H1 (cell line): ENCODE results near the gene PRDM2. TPM values are rescaled to one million over a fixed set of nuclear protein-coding genes. Genes with fewer than 3 reads are reported as not detected.

ENCODE experiments used
- CTCF ChIA-PET: fragments of 300-600 bp; sonication (Branson Sonifier 250); formaldehyde crosslinking; loops from one replicate; lab custom pipeline; 2021; ENCODE audit not compliant: partially characterized antibody; lab: Charles Lee
- POLR2A ChIA-PET: fragments of 300-600 bp; sonication (Branson Sonifier 250); formaldehyde crosslinking; loops from one replicate; lab custom pipeline; 2021; ENCODE audit warnings: inconsistent platforms; ENCODE audit not compliant: partially characterized antibody; lab: Charles Lee
- DNase-seq, 2 experiments: peaks; one replicate each; pipeline versions ENCODE4 v3.0.0 to v3.0.0-alpha.2; 2010 to 2022; ENCODE audit warnings: low spot score in 2 of 2, low read depth in 1 of 2, mixed read lengths in 1 of 2
- FAIRE-seq: peaks from 2 replicates; lab custom pipeline; 2011; peaks lifted over from hg19 to GRCh38; lab: Jason Lieb, UNC
- H2AFZ ChIP-seq: 2 replicates; pipeline ENCODE4 v1.8.1; 2012; ENCODE audit warnings: low read length, inconsistent platforms
- H2AK5ac ChIP-seq: 2 replicates; pipeline ENCODE4 v1.6.1; 2013; ENCODE audit warnings: low read depth, low read length
- H2BK120ac ChIP-seq: replicated peaks from 2 replicates; pipeline ENCODE3; 2013; ENCODE audit warnings: low read depth, low read length, inconsistent platforms
- H2BK12ac ChIP-seq: 2 replicates; pipeline ENCODE4 v1.6.1; 2013; ENCODE audit warnings: low read depth, low read length
- H2BK15ac ChIP-seq: 2 replicates; pipeline ENCODE4 v1.6.1; 2013; ENCODE audit warnings: low read length
- H2BK20ac ChIP-seq: 2 replicates; pipeline ENCODE4 v1.6.1; 2013; ENCODE audit warnings: low read length
- H2BK5ac ChIP-seq: 2 replicates; pipeline ENCODE4 v1.6.1; 2013; ENCODE audit warnings: low read depth, low read length
- H3K14ac ChIP-seq: 2 replicates; pipeline ENCODE4 v1.6.1; 2013; ENCODE audit warnings: inconsistent platforms; ENCODE audit not compliant: insufficient read length
- H3K18ac ChIP-seq: 2 replicates; pipeline ENCODE4 v1.6.1; 2013; ENCODE audit warnings: low read length; ENCODE audit errors: extremely low read depth
- H3K23ac ChIP-seq: 2 replicates; pipeline ENCODE4 v1.6.1; 2013; ENCODE audit warnings: inconsistent platforms; ENCODE audit not compliant: insufficient read length
- H3K23me2 ChIP-seq: 2 replicates; pipeline ENCODE4 v1.6.1; 2013; ENCODE audit warnings: low read depth, low read length
- H3K27ac ChIP-seq: 2 replicates; pipeline ENCODE4 v1.6.1; 2011; ENCODE audit warnings: low read depth, low read length, inconsistent platforms
- H3K27me3 ChIP-seq, 4 experiments: replicated peaks in 1 of 4; 1 replicate in 1 of 4; 2 replicates in 3 of 4; pipeline versions ENCODE4 v1.6.1 to v1.8.1; 2011 to 2013; ENCODE audit warnings: low read length in 3 of 4, mild to moderate bottlenecking in 3 of 4, inconsistent platforms in 2 of 4, mixed read lengths in 2 of 4, moderate library complexity in 1 of 4; ENCODE audit not compliant: control insufficient read depth in 3 of 4, insufficient read depth in 3 of 4; ENCODE audit errors: extremely low read depth in 1 of 4
- H3K36me3 ChIP-seq, 4 experiments: 2 replicates each; pipeline versions ENCODE4 v1.6.1 to v1.8.1; 2011 to 2013; ENCODE audit warnings: mild to moderate bottlenecking in 4 of 4, low read length in 3 of 4, moderate library complexity in 2 of 4, control low read depth in 1 of 4, inconsistent platforms in 1 of 4; ENCODE audit not compliant: insufficient read depth in 4 of 4, control insufficient read depth in 2 of 4
- H3K4ac ChIP-seq: replicated peaks from 2 replicates; pipeline ENCODE3; 2013; ENCODE audit warnings: low read length, low read depth, mixed read lengths, inconsistent platforms; ENCODE audit not compliant: insufficient read length
- H3K4me1 ChIP-seq, 4 experiments: replicated peaks in 1 of 4; 1 replicate in 1 of 4; 2 replicates in 3 of 4; pipeline versions ENCODE4 v1.6.1 to v1.8.1; 2011 to 2013; ENCODE audit warnings: low read length in 3 of 4, inconsistent platforms in 2 of 4, mixed read lengths in 1 of 4; ENCODE audit not compliant: insufficient read depth in 4 of 4, control insufficient read depth in 3 of 4
- H3K4me2 ChIP-seq, 2 experiments: 2 replicates each; pipeline versions ENCODE4 v1.6.1 to v1.8.1; 2011 to 2013; ENCODE audit warnings: low read depth in 2 of 2, low read length in 2 of 2, control low read depth in 1 of 2, inconsistent platforms in 1 of 2, mild to moderate bottlenecking in 1 of 2; ENCODE audit not compliant: insufficient read depth in 1 of 2
- H3K4me3 ChIP-seq, 4 experiments: fragments of 200-600, 300-600 bp in 1 of 4; sonication (generic), shearing (Covaris generic), sonication (Bioruptor Twin) in 1 of 4; 2 replicates each; pipeline versions ENCODE4 v1.5.1 to v1.8.1; 2011 to 2016; ENCODE audit warnings: low read length in 4 of 4, low read depth in 3 of 4, control low read depth in 2 of 4, inconsistent platforms in 2 of 4, mild to moderate bottlenecking in 2 of 4, mixed read lengths in 1 of 4, moderate library complexity in 1 of 4; ENCODE audit not compliant: insufficient read depth in 2 of 4; ENCODE audit errors: extremely low read depth in 1 of 4
- H3K56ac ChIP-seq: replicated peaks from 2 replicates; pipeline ENCODE3; 2013; ENCODE audit warnings: low read depth, mild to moderate bottlenecking, mixed read lengths, low read length, inconsistent platforms; ENCODE audit not compliant: insufficient read length
- H3K79me1 ChIP-seq: 2 replicates; pipeline ENCODE4 v1.6.1; 2013; ENCODE audit warnings: low read depth, low read length, control low read depth
- H3K79me2 ChIP-seq, 2 experiments: 2 replicates each; pipeline versions ENCODE4 v1.6.1 to v1.8.1; 2012 to 2013; ENCODE audit warnings: low read length in 2 of 2, mild to moderate bottlenecking in 2 of 2, inconsistent platforms in 1 of 2; ENCODE audit not compliant: insufficient read depth in 2 of 2, control insufficient read depth in 1 of 2
- H3K9ac ChIP-seq, 4 experiments: replicated peaks in 1 of 4; 1 replicate in 1 of 4; 2 replicates in 3 of 4; pipeline versions ENCODE4 v1.6.1 to v1.8.1; 2011 to 2013; ENCODE audit warnings: low read depth in 3 of 4, low read length in 3 of 4, control low read depth in 2 of 4, mild to moderate bottlenecking in 2 of 4, moderate library complexity in 2 of 4, inconsistent platforms in 1 of 4; ENCODE audit errors: extremely low read depth in 1 of 4
- H3K9me3 ChIP-seq, 2 experiments: 2 replicates each; pipeline versions ENCODE4 v1.6.1 to v1.8.1; 2012 to 2013; ENCODE audit warnings: mild to moderate bottlenecking in 2 of 2, moderate library complexity in 2 of 2, control low read depth in 1 of 2, inconsistent platforms in 1 of 2, low read depth in 1 of 2, low read length in 1 of 2, mixed read lengths in 1 of 2; ENCODE audit not compliant: insufficient read depth in 2 of 2
- H4K20me1 ChIP-seq, 2 experiments: replicated peaks in 1 of 2; 2 replicates each; pipeline versions ENCODE3 to v1.8.1; 2011 to 2013; ENCODE audit warnings: inconsistent platforms in 2 of 2, low read length in 2 of 2, mild to moderate bottlenecking in 1 of 2; ENCODE audit not compliant: insufficient read depth in 2 of 2, control insufficient read depth in 1 of 2
- H4K5ac ChIP-seq: 2 replicates; pipeline ENCODE4 v1.6.1; 2013; ENCODE audit warnings: low read length, low read depth, mixed read lengths, inconsistent platforms; ENCODE audit not compliant: insufficient read length
- H4K8ac ChIP-seq: 2 replicates; pipeline ENCODE4 v1.8.0; 2013; ENCODE audit warnings: mild to moderate bottlenecking, moderate library complexity, low read length, inconsistent platforms; ENCODE audit not compliant: insufficient read depth; ENCODE audit errors: extremely low read depth
- H4K91ac ChIP-seq: replicated peaks from 2 replicates; pipeline ENCODE3; 2013; ENCODE audit warnings: low read length, mixed read lengths, inconsistent platforms; ENCODE audit not compliant: insufficient read length
- KDM4A ChIP-seq: IDR thresholded peaks from one replicate; pipeline ENCODE4 v1.7.1; 2012; ENCODE audit warnings: low read depth, mild to moderate bottlenecking, moderate library complexity, low read length, inconsistent platforms; ENCODE audit not compliant: severe bottlenecking
- NANOG ChIP-seq: IDR thresholded peaks from 2 replicates; pipeline ENCODE4 v1.6.1; 2011; ENCODE audit warnings: low read length, low read depth, mild to moderate bottlenecking, inconsistent platforms; ENCODE audit not compliant: insufficient read depth, poor library complexity, severe bottlenecking
- RAD21 ChIP-seq, 2 experiments: IDR thresholded peaks in 1 of 2; conservative IDR thresholded peaks in 1 of 2; 2 replicates each; pipeline ENCODE4 v1.6.1; 2011; ENCODE audit warnings: low read depth in 2 of 2, low read length in 2 of 2, improper control_type of control experiment in 1 of 2, inconsistent platforms in 1 of 2, mild to moderate bottlenecking in 1 of 2, moderate library complexity in 1 of 2
- SP2 ChIP-seq: IDR thresholded peaks from 2 replicates; pipeline ENCODE4 v1.6.1; 2012; ENCODE audit warnings: mild to moderate bottlenecking, low read length, inconsistent platforms
- WGBS, 2 experiments: shearing (Covaris generic) in 1 of 2; methylation state at CpG; one replicate each; pipeline versions ENCODE4 v1.1.6 to v1.1.7; 2013 to 2015; ENCODE audit warnings: low lambda C conversion rate in 2 of 2, mixed read lengths in 2 of 2, inconsistent platforms in 1 of 2, low coverage in 1 of 2, missing lambda C conversion rate in 1 of 2; ENCODE audit not compliant: insufficient replicate concordance in 2 of 2, insufficient coverage in 1 of 2, insufficient read length in 1 of 2; ENCODE audit errors: extremely low coverage in 1 of 2, missing lambda C conversion rate in 1 of 2; 5-methylcytosine and 5-hydroxymethylcytosine counted together
- polyA plus RNA-seq, 7 experiments: library from polyadenylated mRNA; depleted of rRNA in 3 of 7; stranded (reverse) in 5 of 7; unstranded in 2 of 7; fragments of >200 nt in 5 of 7; fragments of 200-250 nt in 2 of 7; gene quantifications; 1 replicate in 5 of 7; 2 replicates in 1 of 7; 4 replicates in 1 of 7; pipeline versions ENCODE4 v1.2.1 to v1.2.3, GENCODE V29; 2011 to 2013; ENCODE audit warnings: missing spikeins in 2 of 7, mixed read lengths in 2 of 7
- total RNA-seq: library from RNA; stranded (reverse); fragmentation: NEBNext Ultra II Directional; extraction: Animal tissue kit (Norgen Biotek cat#: 25700); gene quantifications from 2 replicates; pipeline ENCODE4 v1.2.1, GENCODE V29; 2021

The PRDM2 gene
- total and polyA plus RNA-seq, 2 of the 8 experiments (the other 6 are each of a cell fraction or from before 2014, with no cell fraction given) = 5.8 to 21.2 TPM

- Histone ChIP-seq H3K27ac (no peak overlapping the region), H3K4me2 (no peak overlapping the region), H3K4me1 (no peaks in the 10 kb centered on the region), H3K56ac (no peak overlapping the region), H3K14ac (no peak overlapping the region), H3K23me2 (no peaks in the 10 kb centered on the region), H2BK15ac (no peak overlapping the region), H3K4ac (no peak overlapping the region), H2BK12ac (no peak overlapping the region), H3K23ac (no peak overlapping the region), H2BK20ac (no peak overlapping the region), H4K5ac (no peak overlapping the region), H3K79me2 (no peaks in the 10 kb centered on the region), H2AK5ac (no peak overlapping the region), H3K9me3 (no peaks in the 10 kb centered on the region; a peak in 1 of 4 replicates), H3K9ac (no peak overlapping the region), H2AFZ (no peak overlapping the region), H2BK120ac (no peak overlapping the region), H3K79me1 (no peaks in the 10 kb centered on the region), H3K36me3 (no peaks in the 10 kb centered on the region), H4K8ac (no peak overlapping the region), H4K91ac (no peak overlapping the region), H3K4me3 (no peak overlapping the region), H3K27me3 (no peaks in the 10 kb centered on the region), H3K18ac (no peak overlapping the region), H4K20me1 (no peaks in the 10 kb centered on the region)
- FAIRE-seq = no peak
- CTCF ChIA-PET = interaction anchor here (0.7 to 1.4 kb wide), 3 partner anchors 18 to 396 kb away, joined by 3 to 4 read pairs (median 3); no protein-coding TSS in a partner anchor
- no peak for DNase-seq
- POLR2A ChIA-PET = no interaction called here
- WGBS, 2 experiments = 77% methylated on average over 3 of the region's 3 CpGs; no CpG with 5 or more reads in 1 of the 2 experiments
- TF ChIP-seq KDM4A (no peak), SP2 (no peak), NANOG (no peak), RAD21 (IDR thresholded peaks at IDR 0.05 in 1 of 2, conservative IDR thresholded peaks at IDR 0.05 in 1 of 2; ENCODE audit: low read depth in 2 of 2, low read length in 2 of 2) (no peak)
- TF ChIP-seq, all 59 proteins: peak for 0
- H2BK5ac ChIP-seq = no peak overlapping the region
These were observed 17.5 kb upstream of the PRDM2 start for GRCh38 chr1:13682444-13682843.
